ENCODE measurements around the gene BOLA3. TPM values are rescaled to one million over a fixed set of nuclear protein-coding genes. Genes with fewer than 3 reads are reported as not detected.

The BOLA3 gene
- total RNA-seq, 1 experiment from 2014 or later: 120 TPM

GRCh38 chr2:74146929-74147726, 584 bp downstream of the BOLA3 start:
- Histone ChIP-seq H3K4me1 (ENCODE audit: low read length) (peaks cover 51% of the 10 kb centered on the region), H3K79me2 (ENCODE audit: low read length) (peaks cover 16% of the 10 kb centered on the region), H3K4me2 (ENCODE audit: low read depth, low read length, poor library complexity, severe bottlenecking) (peak overlapping the region; percentile 84), H3K4me3 (ENCODE audit: low read length) (peak overlapping the region; percentile 76), H4K20me1 (ENCODE audit: insufficient read depth, low read depth, low read length) (peaks cover 10% of the 10 kb centered on the region), H3K9ac (ENCODE audit: low read length) (peak overlapping the region; percentile 82), H3K27ac (ENCODE audit: low read length) (peak overlapping the region; percentile 15; the same call in 1 of the 2 replicates), H3K27me3 (ENCODE audit: low read length) (no peaks in the 10 kb centered on the region), H3K9me3 (ENCODE audit: low read length) (no peaks in the 10 kb centered on the region), H3K9me2 (replicated peaks; ENCODE audit: insufficient read depth, low read length) (no peaks in the 10 kb centered on the region), H3K36me3 (ENCODE audit: insufficient read depth, low read length) (peaks cover 18% of the 10 kb centered on the region; the same call in 1 of the 2 replicates), H2AFZ (ENCODE audit: low read length) (peak overlapping the region; percentile 85; the same call in 1 of the 2 replicates)
- peak; percentile 90 for DNase-seq

- Histone ChIP-seq H3K9me2 (replicated peaks; ENCODE audit: insufficient read depth, low read length) (no peaks in the 10 kb centered on the region), H3K9ac (ENCODE audit: low read length) (no peak overlapping the region), H3K79me2 (ENCODE audit: low read length) (peaks cover 26% of the 10 kb centered on the region)
Measured at GRCh38 chr2:74142340-74142739, 5.4 kb downstream of the BOLA3 start.

GRCh38 chr2:74138600-74139323, 8.9 kb downstream of the BOLA3 start:
- no peak overlapping the region for H3K4me3 ChIP-seq (ENCODE audit: low read length)
- H3K27me3 ChIP-seq (ENCODE audit: low read length): no peaks in the 10 kb centered on the region
- H3K27ac ChIP-seq (ENCODE audit: low read length): no peak overlapping the region
- H3K9me2 ChIP-seq (replicated peaks; ENCODE audit: insufficient read depth, low read length): no peaks in the 10 kb centered on the region
- peaks cover 4% of the 10 kb centered on the region; the same call in 1 of the 2 replicates for H3K4me1 ChIP-seq (ENCODE audit: low read length)
- no peak overlapping the region for H3K4me2 ChIP-seq (ENCODE audit: low read depth, low read length, poor library complexity, severe bottlenecking)
- peaks cover 17% of the 10 kb centered on the region; the same call in 1 of the 2 replicates for H3K79me2 ChIP-seq (ENCODE audit: low read length)
- H4K20me1 ChIP-seq (ENCODE audit: insufficient read depth, low read depth, low read length): peaks cover 2% of the 10 kb centered on the region; the same call in 1 of the 2 replicates
- no peaks in the 10 kb centered on the region for H3K9me3 ChIP-seq (ENCODE audit: low read length)
- no peak for DNase-seq
- no peak overlapping the region for H2AFZ ChIP-seq (ENCODE audit: low read length)
- H3K9ac ChIP-seq (ENCODE audit: low read length): no peak overlapping the region
- peaks cover 11% of the 10 kb centered on the region; the same call in 1 of the 2 replicates for H3K36me3 ChIP-seq (ENCODE audit: insufficient read depth, low read length)

More at GRCh38 chr2:74142340-74142739, 5.4 kb downstream of the BOLA3 start:
- Histone ChIP-seq H4K20me1 (ENCODE audit: insufficient read depth, low read depth, low read length) (peaks cover 2% of the 10 kb centered on the region; the same call in 1 of the 2 replicates), H3K27ac (ENCODE audit: low read length) (no peak overlapping the region), H3K4me3 (ENCODE audit: low read length) (no peak overlapping the region), H3K4me1 (ENCODE audit: low read length) (peaks cover 15% of the 10 kb centered on the region), H3K36me3 (ENCODE audit: insufficient read depth, low read length) (peaks cover 6% of the 10 kb centered on the region; the same call in 1 of the 2 replicates), H2AFZ (ENCODE audit: low read length) (no peak overlapping the region), H3K9me3 (ENCODE audit: low read length) (no peaks in the 10 kb centered on the region), H3K4me2 (ENCODE audit: low read depth, low read length, poor library complexity, severe bottlenecking) (no peak overlapping the region), H3K27me3 (ENCODE audit: low read length) (no peaks in the 10 kb centered on the region)
- peak; percentile 60 for DNase-seq

GRCh38 chr2:74137651-74138599, 9.8 kb downstream of the BOLA3 start:
- no peak for DNase-seq
- peaks cover 11% of the 10 kb centered on the region; the same call in 1 of the 2 replicates for H3K36me3 ChIP-seq (ENCODE audit: insufficient read depth, low read length)
- H3K4me2 ChIP-seq (ENCODE audit: low read depth, low read length, poor library complexity, severe bottlenecking): no peak overlapping the region
- H4K20me1 ChIP-seq (ENCODE audit: insufficient read depth, low read depth, low read length): peaks cover 2% of the 10 kb centered on the region; the same call in 1 of the 2 replicates
- H3K9ac ChIP-seq (ENCODE audit: low read length): no peak overlapping the region
- peaks cover 17% of the 10 kb centered on the region; the same call in 1 of the 2 replicates for H3K79me2 ChIP-seq (ENCODE audit: low read length)
- H3K9me2 ChIP-seq (replicated peaks; ENCODE audit: insufficient read depth, low read length): no peaks in the 10 kb centered on the region
- no peak overlapping the region for H3K27ac ChIP-seq (ENCODE audit: low read length)
- no peak overlapping the region for H2AFZ ChIP-seq (ENCODE audit: low read length)
- no peaks in the 10 kb centered on the region for H3K9me3 ChIP-seq (ENCODE audit: low read length)
- H3K4me3 ChIP-seq (ENCODE audit: low read length): no peak overlapping the region
- no peaks in the 10 kb centered on the region for H3K27me3 ChIP-seq (ENCODE audit: low read length)
- peaks cover 4% of the 10 kb centered on the region; the same call in 1 of the 2 replicates for H3K4me1 ChIP-seq (ENCODE audit: low read length)

- no peaks in the 10 kb centered on the region for H3K9me3 ChIP-seq (ENCODE audit: low read length)
- no peaks in the 10 kb centered on the region for H3K4me1 ChIP-seq (ENCODE audit: low read length)
- H3K4me2 ChIP-seq (ENCODE audit: low read depth, low read length, poor library complexity, severe bottlenecking): no peak overlapping the region
- no peaks in the 10 kb centered on the region for H3K9me2 ChIP-seq (replicated peaks; ENCODE audit: insufficient read depth, low read length)
- no peak overlapping the region for H3K27ac ChIP-seq (ENCODE audit: low read length)
- H3K9ac ChIP-seq (ENCODE audit: low read length): no peak overlapping the region
- H3K4me3 ChIP-seq (ENCODE audit: low read length): no peak overlapping the region
- H3K36me3 ChIP-seq (ENCODE audit: insufficient read depth, low read length): peaks cover 5% of the 10 kb centered on the region; the same call in 1 of the 2 replicates
- H2AFZ ChIP-seq (ENCODE audit: low read length): no peak overlapping the region
- no peaks in the 10 kb centered on the region for H3K27me3 ChIP-seq (ENCODE audit: low read length)
- DNase-seq: no peak
- H4K20me1 ChIP-seq (ENCODE audit: insufficient read depth, low read depth, low read length): no peaks in the 10 kb centered on the region
- 0 out of 2 replicates have a peak, but pooled peaks cover under 1% of the 10 kb centered on the region for H3K79me2 ChIP-seq (ENCODE audit: low read length)
Measured at GRCh38 chr2:74131901-74132300, 15.8 kb downstream of the BOLA3 start.

- H3K27me3 ChIP-seq (ENCODE audit: low read length): no peaks in the 10 kb centered on the region
- no peak for DNase-seq
- H4K20me1 ChIP-seq (ENCODE audit: insufficient read depth, low read depth, low read length): no peaks in the 10 kb centered on the region
- H3K9me3 ChIP-seq (ENCODE audit: low read length): no peaks in the 10 kb centered on the region
- no peaks in the 10 kb centered on the region for H3K79me2 ChIP-seq (ENCODE audit: low read length)
- H3K27ac ChIP-seq (ENCODE audit: low read length): no peak overlapping the region
- no peaks in the 10 kb centered on the region for H3K9me2 ChIP-seq (replicated peaks; ENCODE audit: insufficient read depth, low read length)
- peaks cover 5% of the 10 kb centered on the region; the same call in 1 of the 2 replicates for H3K36me3 ChIP-seq (ENCODE audit: insufficient read depth, low read length)
- H2AFZ ChIP-seq (ENCODE audit: low read length): no peak overlapping the region
- H3K4me3 ChIP-seq (ENCODE audit: low read length): no peak overlapping the region
- H3K9ac ChIP-seq (ENCODE audit: low read length): no peak overlapping the region
- H3K4me1 ChIP-seq (ENCODE audit: low read length): no peaks in the 10 kb centered on the region
- H3K4me2 ChIP-seq (ENCODE audit: low read depth, low read length, poor library complexity, severe bottlenecking): no peak overlapping the region
Measured at GRCh38 chr2:74130211-74130995, 17.3 kb downstream of the BOLA3 start.

GRCh38 chr2:74128206-74128605, 19.5 kb downstream of the BOLA3 start:
- Histone ChIP-seq H2AFZ (ENCODE audit: low read length) (no peak overlapping the region), H3K36me3 (ENCODE audit: insufficient read depth, low read length) (no peaks in the 10 kb centered on the region), H3K4me2 (ENCODE audit: low read depth, low read length, poor library complexity, severe bottlenecking) (no peak overlapping the region), H3K27me3 (ENCODE audit: low read length) (no peaks in the 10 kb centered on the region), H3K79me2 (ENCODE audit: low read length) (no peaks in the 10 kb centered on the region), H3K27ac (ENCODE audit: low read length) (no peak overlapping the region), H3K9ac (ENCODE audit: low read length) (no peak overlapping the region), H3K4me1 (ENCODE audit: low read length) (no peaks in the 10 kb centered on the region), H3K4me3 (ENCODE audit: low read length) (no peak overlapping the region), H3K9me3 (ENCODE audit: low read length) (no peaks in the 10 kb centered on the region), H3K9me2 (replicated peaks; ENCODE audit: insufficient read depth, low read length) (no peaks in the 10 kb centered on the region), H4K20me1 (ENCODE audit: insufficient read depth, low read depth, low read length) (no peaks in the 10 kb centered on the region)
- no peak for DNase-seq
